Activated T-cell treated with anti-CD3 and anti-CD28 coated beads for 24 hours (primary cell): ENCODE measurements around the gene SLC22A31.

Experiments
- DNase-seq: peaks from one replicate; pipeline ENCODE4 v3.0.0-alpha.2; 2020; ENCODE audit warnings: low read depth

Gene SLC22A31

DNA sequence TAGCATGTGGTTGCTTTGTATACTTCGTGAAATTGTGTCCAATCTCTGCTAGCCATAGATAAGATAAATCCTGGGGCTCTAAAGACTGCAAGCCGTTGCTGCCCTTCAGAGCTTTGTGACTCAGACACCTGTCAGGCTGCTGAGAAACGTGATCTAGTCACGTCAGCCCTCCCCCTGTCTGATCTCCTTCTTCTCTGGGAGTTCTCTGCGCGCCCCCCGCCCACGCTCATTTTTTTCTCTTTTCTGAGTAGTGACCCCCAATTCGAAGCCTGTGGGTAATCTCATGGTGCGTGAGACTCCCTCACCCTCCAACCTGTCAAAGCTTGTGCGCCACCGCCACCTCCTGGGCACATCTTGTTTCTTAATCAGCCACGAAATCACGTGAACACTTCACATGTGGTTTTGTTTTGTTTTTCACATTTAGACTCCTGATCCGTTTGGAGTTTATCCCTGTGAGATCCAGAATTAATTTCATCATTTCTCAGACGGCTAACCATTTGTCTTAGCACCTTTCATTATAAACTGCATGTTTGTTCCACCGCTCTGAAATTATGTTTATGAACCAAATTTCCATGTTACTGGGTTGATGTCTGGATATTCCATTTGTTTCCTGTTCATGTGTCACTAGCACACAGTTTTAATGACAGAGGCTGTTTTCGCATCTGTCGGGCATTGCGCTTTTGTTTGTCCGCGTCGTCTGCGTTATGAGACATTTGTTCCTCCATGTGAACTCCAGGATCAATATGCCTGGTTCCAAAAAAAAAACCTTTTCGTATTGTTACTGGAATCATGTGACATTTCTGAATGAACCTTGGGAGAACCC lies 16.2 kb upstream of the SLC22A31 start:
- DNase-seq: peak; percentile 73

GRCh38 chr16:89210904-89211515 lies 10.7 kb upstream of the SLC22A31 start:
- DNase-seq: no peak

DNA sequence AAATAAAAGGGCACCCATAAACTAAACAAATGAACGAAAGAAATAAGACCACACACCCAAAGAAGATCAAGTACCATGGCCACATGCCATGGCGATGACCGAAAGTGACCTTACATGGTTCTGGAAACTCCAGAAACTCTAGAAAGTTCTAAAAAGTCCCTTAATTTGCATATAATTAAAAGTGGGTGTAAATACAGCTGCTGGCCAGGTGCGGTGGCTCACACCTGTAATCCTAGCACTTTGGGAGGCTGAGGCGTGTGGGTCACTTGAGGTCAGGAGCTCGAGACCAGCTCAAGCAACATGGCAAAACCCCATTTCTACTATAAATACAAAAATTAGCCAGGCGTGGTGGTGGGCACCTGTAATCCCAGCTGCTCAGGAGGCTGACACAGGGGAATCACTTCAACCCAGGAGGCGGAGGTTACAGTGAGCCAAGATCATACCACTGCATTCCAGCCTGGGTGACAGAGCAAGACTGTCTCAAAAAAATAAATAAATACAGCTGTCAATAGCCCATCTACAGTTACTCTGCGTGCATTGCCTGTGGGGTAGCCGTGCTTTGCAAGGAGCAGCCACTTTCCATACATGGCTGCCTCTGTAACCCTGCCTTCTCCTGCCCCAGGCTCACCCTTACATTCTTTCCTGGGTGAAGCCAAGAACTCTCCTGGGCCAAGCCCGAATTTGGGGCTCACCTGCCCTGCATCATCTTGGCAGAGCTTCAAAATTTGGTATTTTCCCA lies 10.0 kb upstream of the SLC22A31 start:
- no peak for DNase-seq

GRCh38 chr16:89209522-89210044 lies 9.2 kb upstream of the SLC22A31 start:
- no peak for DNase-seq

DNA sequence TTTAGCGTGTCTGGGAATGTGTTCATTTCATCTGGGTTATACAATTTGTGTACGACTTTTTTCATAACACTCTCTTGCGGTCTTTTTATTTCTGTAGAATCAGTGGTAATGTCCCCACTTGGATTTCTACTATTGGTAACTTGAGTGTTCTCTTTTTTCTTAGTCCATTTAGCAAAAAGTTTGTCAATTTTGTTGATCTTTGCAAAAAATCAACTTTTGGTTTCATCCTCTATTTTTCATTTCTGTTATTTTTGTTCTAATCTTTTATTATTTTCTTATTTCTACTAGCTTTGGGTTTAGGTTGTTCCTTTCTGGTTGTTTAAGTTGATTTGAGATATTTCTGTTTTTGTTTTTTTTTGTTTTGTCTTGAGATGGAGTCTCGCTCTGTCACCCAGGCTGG lies 7.7 kb upstream of the SLC22A31 start:
- no peak for DNase-seq

GRCh38 chr16:89202422-89203215 lies 2.3 kb upstream of the SLC22A31 start:
- no peak for DNase-seq

DNA sequence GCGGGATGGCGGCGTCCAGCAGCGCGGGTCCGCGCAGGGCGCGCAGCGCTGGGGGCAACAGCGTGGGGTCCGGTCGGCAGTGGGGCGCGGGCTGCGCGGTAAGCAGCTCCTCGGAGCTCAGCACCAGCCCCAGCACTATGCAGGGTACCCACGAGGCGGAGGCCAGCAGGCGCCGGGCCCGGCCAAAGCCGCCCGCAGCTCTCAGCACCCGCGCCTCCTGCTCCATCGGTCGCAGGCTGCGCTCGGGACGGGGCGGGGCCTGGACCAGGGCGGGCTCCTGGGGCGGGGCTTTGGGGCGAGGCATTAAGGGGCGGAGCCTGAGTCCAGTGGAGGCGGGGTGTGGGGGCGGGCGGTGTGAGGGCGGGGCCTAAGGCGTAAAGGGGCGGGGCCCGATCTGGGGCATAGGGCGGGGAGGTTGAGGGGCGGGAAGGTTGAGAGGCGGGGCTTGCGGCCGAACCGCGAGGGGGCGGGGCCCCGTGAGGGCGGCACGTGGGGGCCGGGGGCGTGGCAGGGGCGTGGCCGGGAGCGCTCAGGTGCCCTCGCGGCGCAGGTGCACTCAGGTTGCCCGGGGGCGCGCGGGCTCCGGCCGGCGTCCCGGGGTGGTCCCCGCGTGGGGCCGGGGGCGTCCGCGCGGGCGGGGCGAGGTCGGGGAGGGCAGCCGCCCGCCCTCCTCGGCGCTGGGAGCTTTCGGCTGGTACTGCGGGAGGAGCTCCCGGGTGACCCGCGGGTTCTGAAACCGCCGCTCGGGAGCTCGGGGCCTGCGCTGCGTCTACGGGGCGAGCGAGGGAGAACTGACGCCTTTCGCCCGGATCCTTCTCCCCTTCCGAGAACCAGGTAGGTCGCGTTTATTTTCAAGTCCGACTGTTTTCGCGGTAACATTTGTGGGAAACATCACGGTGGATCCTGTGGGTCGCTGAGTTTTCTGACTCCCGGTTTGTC lies 1.4 kb upstream of the SLC22A31 start:
- DNase-seq: peak; percentile 72

DNA sequence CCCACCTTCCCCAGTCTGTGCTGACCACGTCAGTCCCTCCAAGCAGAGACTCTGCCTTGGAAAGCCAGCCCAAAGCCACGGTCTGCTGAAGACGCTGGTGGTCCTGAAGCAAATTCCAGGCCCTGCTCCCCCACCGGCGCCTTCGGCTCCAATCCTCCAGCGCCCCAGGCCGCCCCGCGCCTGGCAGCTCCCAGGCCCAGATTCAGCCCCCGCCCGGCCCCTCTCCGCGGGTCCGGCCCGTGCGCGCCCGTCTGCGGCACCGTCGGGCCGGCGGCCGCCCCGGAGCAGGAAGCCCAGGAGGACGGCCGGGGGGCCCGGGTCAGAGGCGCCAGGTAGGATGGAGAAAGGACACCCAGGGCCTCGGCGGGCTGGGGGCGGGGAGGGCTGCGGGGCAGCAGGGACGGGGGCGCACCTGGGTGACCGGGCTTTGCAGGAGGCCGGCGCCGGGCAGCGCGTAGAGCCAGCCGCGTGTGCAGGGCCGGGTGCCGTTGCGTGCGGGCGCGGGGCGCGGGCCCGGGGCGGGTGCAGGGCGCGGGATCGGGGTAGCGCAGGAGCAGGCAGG lies 594 bp upstream of the SLC22A31 start:
- no peak for DNase-seq

- DNase-seq: no peak
These were observed 855 bp downstream of the SLC22A31 start for GRCh38 chr16:89199241-89200123.

DNA sequence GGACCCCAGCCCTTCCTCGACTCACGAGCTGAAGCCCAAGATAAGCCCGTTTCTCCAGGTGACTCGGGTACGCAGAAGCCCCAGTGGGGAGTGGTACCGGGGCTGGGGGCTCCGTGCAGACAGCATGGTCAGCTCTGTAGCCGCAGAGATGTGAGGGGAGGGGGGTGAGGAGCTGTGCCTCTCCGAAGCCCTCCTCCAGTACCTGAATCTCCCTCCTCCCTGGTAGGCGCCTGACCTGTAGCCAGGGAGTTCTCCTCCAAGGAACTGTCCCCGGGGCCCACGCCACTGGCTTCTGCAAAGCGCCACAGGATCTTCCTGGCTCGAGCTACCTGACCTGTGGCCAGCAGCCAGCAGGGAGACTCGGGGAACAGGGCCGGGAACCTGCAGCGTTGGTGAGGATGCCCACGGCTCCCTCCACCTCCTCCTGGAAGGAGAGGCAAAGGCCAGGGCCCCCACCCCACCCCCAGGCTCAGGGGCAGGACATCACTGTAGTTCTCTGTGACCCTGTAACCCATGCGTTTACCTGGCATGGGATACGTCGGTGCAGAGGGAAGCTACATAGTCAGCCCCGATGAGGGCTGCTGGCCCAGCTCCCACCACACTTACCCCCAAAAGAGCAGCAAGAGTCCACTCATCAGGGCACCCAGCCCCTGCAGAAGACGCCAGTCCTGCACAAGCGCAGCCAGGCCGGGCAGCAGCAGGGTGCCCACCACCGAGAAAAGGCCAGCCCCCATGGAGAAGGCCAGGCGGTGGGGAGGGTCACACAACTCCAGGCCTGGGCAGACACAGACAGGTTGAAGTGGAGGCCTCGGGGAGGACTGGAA lies 1.7 kb downstream of the SLC22A31 start:
- no peak for DNase-seq

- DNase-seq: no peak
These were observed 2.5 kb downstream of the SLC22A31 start for GRCh38 chr16:89197633-89198416.

DNA sequence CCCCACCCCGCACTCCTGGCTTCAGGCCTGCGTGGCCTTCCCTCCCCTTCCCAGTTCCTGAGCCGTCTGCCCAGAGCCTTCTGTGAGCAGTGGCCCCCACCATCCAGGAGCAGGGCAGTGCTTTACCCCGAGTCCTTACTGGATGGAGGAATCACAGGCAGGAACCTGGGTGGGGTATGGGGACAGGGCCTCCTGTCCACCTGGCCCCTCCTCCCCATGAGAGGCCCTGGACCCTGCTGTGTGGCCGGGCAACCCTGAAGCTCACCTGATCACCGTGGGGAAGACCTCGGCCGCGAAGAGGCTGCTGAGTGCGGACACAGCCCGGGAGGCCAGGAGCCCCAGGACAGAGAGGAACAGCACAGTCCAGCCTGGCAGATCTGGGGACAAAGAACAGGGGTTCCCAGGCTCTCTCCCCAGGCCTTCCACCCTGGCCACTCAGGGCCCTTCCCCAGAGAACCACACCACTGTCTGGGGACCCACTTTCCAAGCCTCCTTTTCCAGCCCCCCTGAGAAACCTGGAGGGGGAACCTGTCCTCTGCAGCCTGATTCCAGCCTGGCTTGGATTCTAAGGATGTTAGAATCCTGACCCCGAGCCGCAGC lies 3.2 kb downstream of the SLC22A31 start:
- no peak for DNase-seq

DNA sequence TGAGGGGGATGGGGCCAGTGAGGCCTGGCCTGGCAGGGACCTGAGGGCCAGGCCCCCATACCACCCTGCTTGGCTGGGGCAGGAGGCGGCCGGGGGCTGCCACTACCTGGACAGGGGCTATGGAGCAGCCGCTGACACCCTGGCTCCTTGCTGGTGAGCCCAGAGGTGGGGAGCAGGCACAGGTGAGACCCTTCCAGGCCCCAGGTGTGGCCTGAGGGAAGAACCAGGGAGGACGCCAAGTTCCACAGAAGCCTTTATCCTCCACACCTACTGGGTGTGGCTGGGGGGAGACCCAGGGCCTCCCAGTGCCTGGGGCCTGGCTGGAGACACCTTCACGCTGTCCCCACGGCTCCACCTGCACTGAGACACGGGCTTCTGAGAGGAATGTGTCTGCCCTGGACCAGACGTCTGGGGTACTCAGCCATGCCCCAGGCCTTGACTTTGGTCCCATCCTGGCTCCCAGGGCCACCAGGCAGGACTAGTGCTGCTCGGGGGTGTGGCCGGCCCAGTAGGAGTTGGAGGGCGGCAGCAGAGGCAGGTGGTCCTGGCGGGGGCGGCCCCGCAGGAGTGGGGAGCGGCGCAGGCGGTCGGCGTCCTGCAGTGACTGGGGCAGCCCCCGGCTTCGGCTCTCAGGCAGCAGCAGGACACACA lies 4.7 kb downstream of the SLC22A31 start:
- no peak for DNase-seq

GRCh38 chr16:89194340-89195311 lies 5.7 kb downstream of the SLC22A31 start:
- no peak for DNase-seq

DNA sequence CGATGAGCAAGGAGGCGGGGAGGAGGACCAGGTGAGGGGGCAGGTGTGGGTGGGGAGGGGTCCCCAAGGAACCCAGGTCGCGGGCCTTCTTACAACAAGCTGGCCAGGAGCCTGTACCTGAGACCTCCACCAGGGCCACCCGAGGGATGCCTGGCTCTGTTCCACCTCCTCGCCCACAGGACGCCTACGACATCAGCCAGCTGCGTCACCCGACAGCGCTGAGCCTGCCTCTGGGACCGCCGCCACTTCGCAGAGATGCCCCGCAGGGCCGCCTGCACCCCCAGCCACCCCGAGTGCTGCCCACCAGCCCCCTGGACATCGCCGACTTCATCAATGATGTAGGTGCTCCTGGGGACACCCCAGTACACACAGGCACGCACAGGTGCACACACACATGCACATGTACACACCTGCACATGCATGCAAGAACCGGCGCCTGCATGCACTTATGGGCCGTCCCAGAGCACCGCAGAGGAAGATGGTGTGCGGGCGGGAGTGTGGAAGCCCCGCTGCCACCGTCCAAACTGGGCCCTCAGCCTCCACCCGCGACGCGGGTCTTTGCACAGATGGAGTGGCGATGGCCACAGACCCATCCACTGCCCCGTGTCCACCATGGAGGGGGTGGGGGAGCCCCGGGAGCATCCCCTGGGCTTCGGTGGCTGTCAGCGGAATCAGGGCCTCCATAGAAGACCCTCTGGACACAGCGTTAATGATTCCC lies 6.6 kb downstream of the SLC22A31 start:
- DNase-seq: no peak
